H54 (cell line): ENCODE measurements around the gene ALAS2.
"Not testable (repeated sequence)": the region's sequence is repeated elsewhere in the genome, so short reads cannot be mapped to it uniquely, and the experiment has no call there.

Experiments used
- DNase-seq: peaks from one replicate; pipeline ENCODE4 v3.0.0; 2011; ENCODE audit warnings: low spot score, mixed read lengths; ENCODE audit not compliant: insufficient read length
- FAIRE-seq: peaks from 3 replicates; lab custom pipeline; 2011; peaks lifted over from hg19 to GRCh38; lab: Jason Lieb, UNC
- POLR2A ChIP-seq: IDR thresholded peaks from 2 replicates; pipeline ENCODE4 v1.6.1; 2011; ENCODE audit warnings: low read depth, mild to moderate bottlenecking, low read length

ALAS2 gene, protein sequence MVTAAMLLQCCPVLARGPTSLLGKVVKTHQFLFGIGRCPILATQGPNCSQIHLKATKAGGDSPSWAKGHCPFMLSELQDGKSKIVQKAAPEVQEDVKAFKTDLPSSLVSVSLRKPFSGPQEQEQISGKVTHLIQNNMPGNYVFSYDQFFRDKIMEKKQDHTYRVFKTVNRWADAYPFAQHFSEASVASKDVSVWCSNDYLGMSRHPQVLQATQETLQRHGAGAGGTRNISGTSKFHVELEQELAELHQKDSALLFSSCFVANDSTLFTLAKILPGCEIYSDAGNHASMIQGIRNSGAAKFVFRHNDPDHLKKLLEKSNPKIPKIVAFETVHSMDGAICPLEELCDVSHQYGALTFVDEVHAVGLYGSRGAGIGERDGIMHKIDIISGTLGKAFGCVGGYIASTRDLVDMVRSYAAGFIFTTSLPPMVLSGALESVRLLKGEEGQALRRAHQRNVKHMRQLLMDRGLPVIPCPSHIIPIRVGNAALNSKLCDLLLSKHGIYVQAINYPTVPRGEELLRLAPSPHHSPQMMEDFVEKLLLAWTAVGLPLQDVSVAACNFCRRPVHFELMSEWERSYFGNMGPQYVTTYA

DNA sequence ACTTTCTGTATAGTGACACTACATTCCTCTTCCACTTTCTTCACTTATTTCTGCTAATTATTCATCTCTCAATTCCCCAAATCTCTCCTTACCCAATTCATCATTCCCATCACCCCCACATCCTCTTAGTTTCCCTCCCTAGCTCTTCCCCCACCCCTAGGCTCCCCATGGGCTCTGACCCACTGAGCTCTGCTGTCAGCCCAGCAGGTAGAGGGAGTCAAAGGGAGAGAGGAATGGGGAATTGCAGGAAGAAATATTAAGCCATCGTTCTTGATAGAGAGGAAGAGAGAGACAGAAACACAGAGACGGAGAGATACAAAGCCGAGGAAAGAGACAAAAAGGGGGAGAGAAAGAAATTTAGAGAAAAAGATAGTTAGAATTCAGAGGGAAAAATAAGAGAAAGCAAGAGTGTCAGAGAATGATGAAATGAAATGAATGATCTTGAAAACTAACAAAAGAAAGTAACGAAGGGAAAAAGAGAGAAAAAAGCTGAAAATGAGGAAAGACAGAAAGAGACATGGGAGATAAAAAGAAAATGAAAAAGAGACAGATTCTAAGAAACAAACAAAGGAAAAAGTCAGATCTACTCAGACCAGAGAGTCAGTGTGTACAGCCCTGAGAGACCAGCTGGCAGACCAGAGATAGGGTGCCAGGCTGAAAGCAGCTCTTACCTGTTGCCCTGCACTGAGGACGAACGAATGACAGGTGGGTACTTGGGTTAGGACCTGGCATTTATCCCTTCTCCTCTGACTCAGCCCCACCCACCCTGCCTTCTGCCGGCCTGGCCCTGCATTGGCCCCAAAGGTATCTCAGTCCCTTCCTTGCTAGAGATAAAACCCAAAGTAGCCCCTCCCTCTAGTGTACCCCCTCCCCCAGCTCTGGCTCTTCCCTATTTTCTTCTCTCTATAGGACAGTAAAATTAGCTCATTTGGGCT is at the start of gene ALAS2:
TSS of gene ALAS2 (minus strand) at position 707 of the 935 bp plus-strand sequence. CDS start 4,977 bp downstream, outside the sequence.
- DNase-seq (no peak), FAIRE-seq (no peak)
- no peak for TF ChIP-seq POLR2A

DNA sequence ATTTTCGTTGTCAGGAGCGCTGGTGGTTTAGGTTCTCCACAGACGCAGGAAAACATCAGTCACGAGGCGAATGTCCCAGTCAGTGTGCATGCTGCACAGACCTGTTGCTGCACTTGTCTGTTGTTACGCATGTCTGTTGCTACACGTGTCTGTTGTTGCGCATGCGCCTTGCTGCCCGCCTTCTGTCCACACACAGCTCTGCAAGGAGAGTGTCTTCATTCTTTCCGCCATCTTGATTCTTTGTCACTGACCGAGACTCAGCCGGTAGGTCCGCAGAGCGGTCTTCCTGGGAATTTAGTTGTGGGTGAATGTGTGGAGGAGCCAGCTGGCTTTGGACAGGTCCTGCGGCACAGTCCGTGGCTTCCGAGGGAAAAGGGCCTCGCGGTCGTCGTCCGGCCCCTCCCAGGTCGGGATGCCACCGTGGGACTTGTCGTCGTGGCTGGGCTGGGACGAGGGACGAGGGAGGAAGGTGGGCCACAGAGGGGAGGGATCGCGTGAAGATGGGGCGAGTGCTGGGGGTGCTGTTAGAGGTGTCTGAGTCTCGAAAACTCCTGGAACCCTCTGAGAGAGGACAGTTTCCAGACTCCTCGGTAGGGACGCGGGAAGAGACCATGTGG is 44.2 kb upstream of the ALAS2 start, which contains the start of gene PAGE2B:
TSS of gene PAGE2B (plus strand) at position 180 of the 617 bp plus-strand sequence. CDS start 1,012 bp downstream, outside the sequence.
- FAIRE-seq, result no peak
- no peak for DNase-seq
- TF ChIP-seq POLR2A, result no peak

DNA sequence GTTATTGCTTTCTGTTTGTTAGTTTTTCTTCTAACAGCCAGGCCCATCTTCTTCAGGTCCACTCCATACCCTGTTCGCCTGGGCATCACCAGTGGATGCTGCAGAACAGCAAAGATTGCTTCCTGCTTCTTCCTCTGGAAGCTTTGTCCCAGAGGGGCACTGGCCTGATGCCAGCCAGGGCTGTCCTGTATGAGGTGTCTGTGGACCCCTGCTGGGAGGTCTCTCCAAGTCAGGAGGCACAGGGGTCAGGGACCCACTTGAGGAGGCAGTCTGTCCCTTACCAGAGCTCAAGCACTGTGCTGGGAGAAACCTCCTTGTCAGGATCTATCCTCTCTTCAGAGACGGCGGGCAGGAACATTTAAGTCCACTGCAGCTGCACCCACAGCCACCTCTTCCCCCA is 41.5 kb upstream of the ALAS2 start:
- DNase-seq (no peak), FAIRE-seq (no peak)
- no peak for TF ChIP-seq POLR2A

DNA sequence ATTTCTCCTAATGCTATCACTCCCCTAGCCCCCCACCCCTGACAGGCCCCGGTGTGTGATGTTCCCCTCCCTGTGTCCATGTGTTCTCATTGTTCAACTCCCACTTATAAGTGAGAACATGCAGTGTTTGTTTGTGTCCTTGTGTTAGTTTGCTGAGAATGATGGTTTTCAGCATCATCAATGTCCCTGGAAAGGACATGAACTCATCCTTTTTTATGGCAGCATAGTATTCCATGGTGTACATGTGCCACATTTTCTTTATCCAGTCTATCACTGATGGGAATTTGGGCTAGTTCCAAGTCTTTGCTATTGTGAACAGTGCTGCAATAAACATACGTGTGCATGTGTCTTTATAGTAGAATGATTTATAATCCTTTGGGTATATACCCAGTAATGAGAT is 36.4 kb upstream of the ALAS2 start:
- DNase-seq, FAIRE-seq: not testable (repeated sequence)

DNA sequence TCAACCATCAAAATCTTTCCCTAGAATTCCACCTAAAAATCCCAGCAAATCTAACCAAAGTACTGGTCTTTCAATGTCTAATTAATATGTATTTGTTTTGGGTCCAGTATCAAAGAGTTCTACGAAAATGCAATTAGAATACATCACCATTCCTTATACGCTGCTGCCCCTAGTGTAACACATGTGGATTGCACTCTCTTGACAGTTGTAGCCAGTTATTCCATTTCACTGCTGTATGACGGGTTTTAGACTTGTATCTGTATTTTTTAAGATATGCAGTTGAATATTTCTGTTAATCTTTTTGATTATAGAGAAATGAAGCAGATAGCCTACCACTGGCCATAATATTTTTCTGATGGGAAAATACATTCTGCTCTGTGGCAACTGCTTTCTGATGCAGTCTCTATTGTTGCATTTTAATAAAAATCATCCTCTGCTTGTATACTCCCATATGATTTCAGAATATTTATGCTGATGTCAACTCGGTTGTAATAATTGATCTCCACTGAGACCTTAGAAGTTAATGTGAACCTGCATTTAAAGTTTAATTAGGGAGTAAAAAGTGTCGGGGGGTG is 27.0 kb upstream of the ALAS2 start:
- peak; percentile 0 for DNase-seq
- TF ChIP-seq POLR2A, result no peak
- no peak for FAIRE-seq

DNA sequence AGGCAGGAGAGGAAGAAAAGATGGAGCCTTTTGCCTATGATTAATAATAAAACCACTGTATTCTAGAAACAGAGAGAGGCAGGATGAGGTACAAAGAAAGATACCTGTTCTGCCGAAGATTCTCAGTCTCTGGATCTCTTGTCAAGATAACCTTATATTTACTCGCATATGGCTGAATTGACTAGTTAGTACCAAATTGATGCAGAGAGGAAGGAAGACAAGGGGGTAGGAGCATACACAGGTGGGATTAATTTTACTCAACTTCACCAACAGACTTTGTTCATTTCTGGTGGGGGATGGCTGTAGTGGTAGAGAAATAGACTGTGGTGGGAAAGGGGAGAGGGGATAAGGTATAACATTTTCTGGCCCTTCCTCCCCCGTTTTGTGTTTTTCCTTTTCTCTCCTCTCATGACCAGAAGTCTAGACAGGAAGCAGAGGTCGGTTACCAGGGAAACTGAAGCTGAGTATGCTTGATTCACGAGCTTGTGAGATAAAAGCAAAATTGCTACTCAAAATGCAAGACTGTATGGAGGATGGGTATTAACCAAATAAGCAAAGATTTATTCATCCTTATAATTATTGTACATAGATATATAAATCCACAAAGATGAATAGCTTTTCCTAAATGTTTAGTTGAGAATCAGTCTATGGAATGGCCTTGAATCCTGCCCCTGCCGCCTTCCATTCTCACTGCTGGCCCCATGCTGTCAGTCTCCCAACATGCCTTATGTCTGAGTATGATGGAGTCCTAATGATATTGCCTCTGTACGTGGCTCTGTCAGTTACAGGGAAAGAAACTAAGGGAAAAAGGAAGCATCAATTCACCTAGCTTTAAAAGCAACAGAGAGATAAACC is 26.3 kb upstream of the ALAS2 start:
- FAIRE-seq (no peak), DNase-seq (no peak)
- no peak for TF ChIP-seq POLR2A

DNA sequence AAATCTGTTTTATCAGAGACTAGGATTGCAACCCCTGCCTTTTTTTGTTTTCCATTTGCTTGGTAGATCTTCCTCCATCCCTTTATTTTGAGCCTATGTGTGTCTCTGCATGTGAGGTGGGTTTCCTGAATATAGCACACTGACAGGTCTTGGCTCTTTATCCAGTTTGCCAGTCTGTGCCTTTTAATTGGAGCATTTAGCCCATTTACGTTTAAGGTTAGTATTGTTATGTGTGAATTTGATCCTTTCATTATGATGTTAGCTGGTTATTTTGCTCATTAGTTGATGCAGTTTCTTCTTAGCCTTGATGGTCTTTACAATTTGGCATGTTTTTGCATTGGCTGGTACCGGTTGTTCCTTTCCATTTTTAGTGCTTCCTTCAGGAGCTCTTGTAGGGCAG is 19.8 kb upstream of the ALAS2 start:
- not testable (repeated sequence) for DNase-seq, FAIRE-seq

DNA sequence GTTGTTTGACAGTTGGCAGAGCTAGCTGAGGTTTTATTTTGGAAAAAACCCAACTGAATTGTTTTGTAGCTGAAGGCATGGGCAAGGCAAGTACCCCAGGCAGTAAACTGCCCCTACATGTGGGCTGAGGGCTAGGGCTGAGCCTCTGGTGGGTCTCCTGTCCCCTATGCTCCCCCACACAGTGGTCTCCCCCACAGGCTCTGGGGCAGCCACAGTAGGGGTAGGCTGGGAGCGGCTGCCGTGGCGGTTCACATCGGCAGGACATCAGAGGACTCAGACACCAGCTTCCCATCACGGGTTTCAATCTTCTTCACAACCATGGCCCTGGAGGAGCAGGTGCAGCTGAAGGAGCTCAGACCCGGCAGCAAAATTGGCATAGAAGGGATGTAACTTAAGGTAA is 10.7 kb upstream of the ALAS2 start:
- TF ChIP-seq POLR2A, result no peak
- FAIRE-seq (no peak), DNase-seq (no peak)

DNA sequence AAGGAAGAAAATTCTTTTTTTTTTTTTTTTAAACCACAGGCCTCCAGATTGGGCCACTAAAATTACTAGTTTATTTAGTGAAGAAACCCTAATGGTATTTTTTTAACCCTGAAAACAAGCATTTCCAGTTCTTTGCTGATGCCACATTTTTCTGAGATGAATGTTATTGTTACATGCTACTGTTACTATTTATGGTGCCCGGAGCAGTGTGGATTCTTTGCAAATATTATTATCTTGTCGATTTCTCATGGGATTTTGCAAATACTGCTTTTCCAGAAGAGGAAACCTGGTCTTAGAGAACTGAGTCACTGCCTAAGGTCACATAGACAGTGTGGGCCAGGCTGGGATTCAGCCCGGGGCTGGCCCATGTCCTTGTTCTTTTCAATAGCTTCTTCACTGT is 8.7 kb upstream of the ALAS2 start:
- DNase-seq, result no peak
- no peak for TF ChIP-seq POLR2A
- FAIRE-seq, result no peak

DNA sequence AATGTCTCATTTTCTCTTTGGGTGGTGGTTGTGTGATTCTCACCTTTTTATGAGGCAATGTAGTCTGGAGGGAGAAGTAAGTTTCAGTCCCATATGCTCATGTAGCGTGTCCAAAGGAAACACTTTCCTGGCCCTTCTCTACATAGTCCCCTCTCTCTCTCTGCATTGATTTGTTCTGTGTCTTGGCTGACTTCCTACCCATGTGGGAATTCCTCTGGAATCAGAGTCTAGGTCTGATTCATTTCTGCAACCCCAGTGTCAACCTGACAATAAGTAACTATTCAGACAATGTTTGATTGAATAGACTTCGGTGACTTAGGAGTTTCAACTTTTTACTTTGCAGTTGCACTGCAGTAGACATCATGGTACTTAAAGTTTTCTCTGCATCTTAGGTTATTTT is 2.7 kb upstream of the ALAS2 start:
- no peak for FAIRE-seq
- TF ChIP-seq POLR2A, result no peak
- DNase-seq, result no peak

DNA sequence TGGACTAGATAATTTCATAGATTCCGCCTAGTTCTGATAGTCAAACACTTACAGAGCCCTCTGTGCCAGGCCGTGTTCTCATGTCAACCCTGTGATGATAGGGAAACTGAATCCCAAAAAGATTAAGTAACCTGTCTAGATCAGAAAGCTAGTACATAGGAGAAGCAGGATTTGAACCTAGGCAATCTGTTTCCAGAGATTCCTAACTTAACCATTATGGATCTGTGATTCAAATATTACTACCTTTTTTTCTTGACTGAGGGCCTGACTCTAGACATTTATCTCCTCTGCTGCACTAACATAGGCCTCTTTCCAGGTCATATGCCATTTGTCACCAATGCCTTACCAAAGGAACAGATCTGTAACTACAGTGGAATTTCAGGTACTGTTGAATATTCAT is 1.5 kb downstream of the ALAS2 start:
- TF ChIP-seq POLR2A, result no peak
- DNase-seq (no peak), FAIRE-seq (no peak)

DNA sequence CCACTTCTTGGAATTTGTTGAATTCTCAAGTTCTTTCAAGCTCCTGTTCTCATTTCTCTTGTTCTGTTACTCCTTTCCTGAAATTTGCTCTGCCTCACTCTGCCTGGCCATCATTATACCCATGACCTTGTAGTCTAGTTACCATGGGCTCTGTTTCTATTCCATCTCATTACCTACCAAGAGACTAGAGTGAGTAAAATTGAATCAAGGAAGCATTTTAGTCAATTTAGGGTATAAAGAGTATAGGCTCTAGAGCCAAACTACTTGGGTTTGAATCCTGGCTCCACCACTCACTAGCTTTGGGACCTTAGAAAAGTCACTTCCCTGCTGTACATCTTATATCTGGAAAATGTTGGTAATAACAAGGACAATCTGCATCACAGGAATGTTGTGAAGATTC is 2.2 kb downstream of the ALAS2 start:
- FAIRE-seq, result no peak
- no peak for TF ChIP-seq POLR2A
- no peak for DNase-seq
